ENCODE data around the gene GLCCI1.

The GLCCI1 gene

DNA sequence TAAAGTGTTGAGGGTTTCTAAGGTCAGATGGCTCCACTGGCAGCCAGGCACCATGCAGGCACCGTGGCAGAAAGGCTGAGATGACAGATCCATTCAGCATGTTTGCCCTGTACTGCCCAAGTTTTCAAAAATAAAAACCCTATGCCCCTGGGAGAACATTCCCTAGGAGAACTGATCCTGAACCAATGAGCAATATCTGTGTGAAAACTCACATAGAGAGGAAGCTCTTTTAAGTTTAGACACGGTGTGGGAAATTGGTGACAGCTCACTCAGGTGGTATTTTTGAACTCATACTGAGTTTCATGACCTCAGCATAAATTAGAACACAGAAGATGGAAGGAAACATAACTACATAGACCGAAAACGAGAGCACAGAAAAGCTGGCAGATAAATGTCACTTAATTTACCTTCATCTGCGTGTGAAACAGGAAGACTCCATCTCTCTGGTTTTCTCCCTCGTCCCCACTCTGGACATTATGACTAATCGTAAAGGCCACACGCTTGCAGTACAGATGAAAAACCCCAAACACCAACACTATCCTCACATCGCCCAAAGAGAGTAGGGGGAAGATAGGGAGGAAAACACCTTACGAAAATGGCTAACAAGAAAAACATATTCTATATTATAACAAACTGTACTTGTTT is 165.6 kb downstream of the GLCCI1 start:
- no peak for DNase-seq

- no peak for DNase-seq
Observed at GRCh38 chr7:8135417-8135816, 166.8 kb downstream of the GLCCI1 start.

GRCh38 chr7:8136051-8136730 is 167.6 kb downstream of the GLCCI1 start:
- no peak for DNase-seq
